Kidney (tissue), 14 donors: ENCODE measurements around the gene PFN4. TPM values are rescaled to one million over a fixed set of nuclear protein-coding genes. Genes with fewer than 3 reads are reported as not detected.

Source experiments
- DNase-seq, 5 donors: peaks; one replicate each; pipeline ENCODE4 v3.0.0-alpha.2; 2013 to 2020
- FAIRE-seq: peaks from 2 replicates; lab custom pipeline; 2012; peaks lifted over from hg19 to GRCh38; lab: Jason Lieb, UNC
- H3K27ac ChIP-seq, 2 donors: one replicate each; pipeline ENCODE4 v1.7.0; 2013; ENCODE audit warnings: low read depth in 2 of 2, low read length in 2 of 2, inconsistent platforms in 1 of 2
- H3K27me3 ChIP-seq: one replicate; pipeline ENCODE4 v1.7.1; 2013; ENCODE audit warnings: low read length, inconsistent platforms; ENCODE audit not compliant: control insufficient read depth, insufficient read depth
- H3K36me3 ChIP-seq, 3 donors: one replicate each; pipeline versions ENCODE4 v1.7.0 to v1.7.1; 2013; ENCODE audit warnings: low read length in 3 of 3, control low read depth in 1 of 3, inconsistent platforms in 1 of 3; ENCODE audit not compliant: insufficient read depth in 3 of 3, control insufficient read depth in 2 of 3
- H3K4me1 ChIP-seq, 3 donors: one replicate each; pipeline versions ENCODE4 v1.7.0 to v1.7.1; 2013; ENCODE audit warnings: low read length in 3 of 3, inconsistent platforms in 1 of 3, low read depth in 1 of 3; ENCODE audit not compliant: control insufficient read depth in 2 of 3, insufficient read depth in 2 of 3
- H3K4me3 ChIP-seq, 3 donors: one replicate each; pipeline versions ENCODE4 v1.7.0 to v1.8.1; 2013; ENCODE audit warnings: low read length in 3 of 3, control low read depth in 1 of 3, inconsistent platforms in 1 of 3
- H3K9ac ChIP-seq, 3 donors: one replicate each; pipeline versions ENCODE4 v1.7.0 to v1.7.1; 2013; ENCODE audit warnings: low read length in 3 of 3, control low read depth in 1 of 3, inconsistent platforms in 1 of 3
- H3K9me3 ChIP-seq, 3 donors: one replicate each; pipeline versions ENCODE4 v1.7.0 to v1.7.1; 2013; ENCODE audit warnings: low read length in 3 of 3, control low read depth in 1 of 3, inconsistent platforms in 1 of 3; ENCODE audit not compliant: control insufficient read depth in 2 of 3, insufficient read depth in 1 of 3
- CTCF ChIP-seq: IDR thresholded peaks from 3 replicates; pipeline ENCODE4 v1.5.1; 2012; ENCODE audit warnings: mild to moderate bottlenecking, moderate library complexity, borderline replicate concordance; ENCODE audit not compliant: insufficient read depth; ENCODE audit errors: extremely low read depth
- intact Hi-C: fragments of 100-400 bp; cut with DNase I; formaldehyde crosslinking; loops from one replicate; pipeline ENCODE4 v1.11.1; 2022
- polyA plus RNA-seq: library from polyadenylated mRNA; stranded (reverse); fragments of 350-450 nt; fragmentation: Illumina TruSeq; extraction: RNeasy Lipid Tissue Mini Kit (QIAGEN cat#74804); gene quantifications from one replicate; pipeline ENCODE4 v1.2.3, GENCODE V29; 2014; ENCODE audit warnings: low read depth, low replicate concordance; ENCODE audit not compliant: insufficient read depth
- total RNA-seq: library from RNA; stranded (reverse); fragmentation: NEBNext Ultra II Directional; extraction: Animal tissue kit (Norgen Biotek cat#: 25700); gene quantifications from one replicate; pipeline ENCODE4 v1.2.1, GENCODE V29; 2021
- donor health status: control.
- donor health status: control.
- donor health status: control.
- donor health status: control.
- donor health status: control.
- donor health status: DM: yes; HTN: yes; CAD: no.
- donor health status: Normal renal cell carcinoma (clear cell type).

Gene PFN4
- total and polyA plus RNA-seq, 2 donors from 2014 or later, result 0.79 to 2.1 TPM

GRCh38 chr2:24159708-24160107 lies 36.6 kb upstream of the PFN4 start:
- no peaks in the 10 kb centered on the region for H3K4me1 ChIP-seq
- no peaks in the 10 kb centered on the region for H3K9me3 ChIP-seq
- no peak overlapping the region for H3K9ac ChIP-seq
- FAIRE-seq (no peak), DNase-seq (no peak)
- TF ChIP-seq CTCF, result no peak
- no peak overlapping the region for H3K4me3 ChIP-seq
- no peaks in the 10 kb centered on the region for H3K27me3 ChIP-seq
- H3K36me3 ChIP-seq, result peaks cover 0 to 2% (median 0%) of the 10 kb centered on the region in 3 donors
- no peak overlapping the region for H3K27ac ChIP-seq
- intact Hi-C loops, result no loop called here

- no peaks in the 10 kb centered on the region for H3K4me1 ChIP-seq
- TF ChIP-seq CTCF, result no peak
- DNase-seq, result no peak
- no peak overlapping the region for H3K4me3 ChIP-seq
- H3K27ac ChIP-seq, result no peak overlapping the region
- no peaks in the 10 kb centered on the region for H3K9me3 ChIP-seq
- FAIRE-seq, result no peak
- H3K36me3 ChIP-seq, result peaks cover 0 to 2% (median 0%) of the 10 kb centered on the region in 3 donors
- intact Hi-C loops, result no loop called here
- H3K9ac ChIP-seq, result no peak overlapping the region
- no peaks in the 10 kb centered on the region for H3K27me3 ChIP-seq
Observed at GRCh38 chr2:24158131-24158530, 35.0 kb upstream of the PFN4 start.

GRCh38 chr2:24153478-24153877 lies 30.3 kb upstream of the PFN4 start:
- H3K9me3 ChIP-seq, result no peaks in the 10 kb centered on the region
- H3K9ac ChIP-seq, result no peak overlapping the region
- peaks cover 2 to 4% (median 2%) of the 10 kb centered on the region in 3 donors for H3K36me3 ChIP-seq
- DNase-seq, result no peak
- FAIRE-seq, result no peak
- no peaks in the 10 kb centered on the region for H3K4me1 ChIP-seq
- no peak for TF ChIP-seq CTCF
- no peak overlapping the region for H3K27ac ChIP-seq
- H3K27me3 ChIP-seq, result no peaks in the 10 kb centered on the region
- intact Hi-C loops, result no loop called here
- no peak overlapping the region for H3K4me3 ChIP-seq
